GM12878 (cell line): ENCODE measurements around the gene ARHGAP27. TPM values are rescaled to one million over a fixed set of nuclear protein-coding genes. Genes with fewer than 3 reads are reported as not detected.

Experiments
- ATAC-seq: fragments of 200-7000 bp; cut with Tn5 transposase; 3 replicates; pipeline ENCODE4 v1.9.1; 2020; ENCODE audit warnings: mild to moderate bottlenecking, moderate library complexity
- BruUV-seq: library from RNA; stranded (reverse); fragments of 400-500 nt; replicated peaks from 2 replicates; lab custom pipeline; 2021; lab: Mats Ljungman, UMichigan
- CTCF ChIA-PET: fragments of 300-600 bp; sonication (Branson Sonifier 250); formaldehyde crosslinking; extraction: SDS; loops from one replicate; lab custom pipeline; 2021; ENCODE audit warnings: inconsistent platforms; lab: Yijun Ruan, JAX
- POLR2A ChIA-PET: fragments of 350-600 bp; formaldehyde crosslinking; extraction: SDS; loops from one replicate; lab custom pipeline; 2021; ENCODE audit warnings: inconsistent platforms; lab: Charles Lee
- RAD21 ChIA-PET: fragments of 300-600 bp; sonication (Branson Sonifier 250); formaldehyde crosslinking; loops from one replicate; lab custom pipeline; 2023; ENCODE audit warnings: antibody characterized with exemption; ENCODE audit not compliant: unreplicated experiment; lab: Charles Lee
- SMC1A ChIA-PET: fragments of 300-600 bp; sonication (Branson Sonifier 250); formaldehyde crosslinking; loops from one replicate; lab custom pipeline; 2023; ENCODE audit not compliant: unreplicated experiment, uncharacterized antibody; lab: Charles Lee
- DNase-seq: peaks from one replicate; pipeline ENCODE4 v3.0.0-alpha.2; 2011; ENCODE audit warnings: low read depth, low spot score
- FAIRE-seq: peaks from 3 replicates; lab custom pipeline; 2011; peaks lifted over from hg19 to GRCh38; lab: Jason Lieb, UNC
- H2AFZ ChIP-seq: 2 replicates; pipeline ENCODE4 v1.6.0; 2011; ENCODE audit warnings: low read depth, low read length, control low read depth; ENCODE audit not compliant: control insufficient read depth
- H3K27ac ChIP-seq: 2 replicates; pipeline ENCODE4 v1.5.1; 2011; ENCODE audit warnings: control low read depth; ENCODE audit not compliant: control insufficient read depth, insufficient read depth
- H3K27me3 ChIP-seq, 2 experiments: replicated peaks in 1 of 2; 2 replicates each; pipeline versions ENCODE4 v1.6.0 to v1.6.1; 2011; ENCODE audit warnings: low read length in 1 of 2; ENCODE audit not compliant: control insufficient read depth in 2 of 2, insufficient read depth in 2 of 2
- H3K36me3 ChIP-seq, 2 experiments: 2 replicates each; pipeline ENCODE4 v1.5.1; 2011; ENCODE audit warnings: low read length in 1 of 2; ENCODE audit not compliant: control insufficient read depth in 2 of 2, insufficient read depth in 2 of 2
- H3K4me1 ChIP-seq: 2 replicates; pipeline ENCODE4 v1.6.1; 2011; ENCODE audit warnings: mild to moderate bottlenecking, low read length, moderate library complexity, mixed read lengths; ENCODE audit not compliant: control insufficient read depth, insufficient read depth
- H3K4me2 ChIP-seq: 2 replicates; pipeline ENCODE4 v1.6.0; 2011; ENCODE audit warnings: control low read depth; ENCODE audit not compliant: control insufficient read depth, insufficient read depth
- H3K4me3 ChIP-seq: fragments of 200-600 bp; sonication (generic); 2 replicates; pipeline ENCODE4 v1.5.1; 2016
- H3K79me2 ChIP-seq: 2 replicates; pipeline ENCODE4 v1.6.0; 2011; ENCODE audit warnings: low read length; ENCODE audit not compliant: control insufficient read depth, insufficient read depth
- H3K9ac ChIP-seq: 2 replicates; pipeline ENCODE4 v1.8.0; 2011; ENCODE audit warnings: low read length, control low read depth, mixed read lengths; ENCODE audit not compliant: control insufficient read depth, insufficient read depth
- H3K9me3 ChIP-seq: replicated peaks from 3 replicates; pipeline ENCODE4 v1.5.1; 2011; ENCODE audit warnings: mild to moderate bottlenecking, low read length; ENCODE audit not compliant: control insufficient read depth, insufficient read depth
- H4K20me1 ChIP-seq: 2 replicates; pipeline ENCODE4 v1.6.0; 2011; ENCODE audit not compliant: control insufficient read depth, insufficient read depth
- BRCA1 ChIP-seq: IDR thresholded peaks from 2 replicates; pipeline ENCODE4 v1.6.1; 2011; ENCODE audit warnings: low read depth, low read length, improper control_type of control experiment
- CBFB ChIP-seq: IDR thresholded peaks from 2 replicates; pipeline ENCODE4 v1.6.1; 2016; ENCODE audit warnings: antibody characterized with exemption, low read depth
- FOXM1 ChIP-seq: IDR thresholded peaks from 2 replicates; pipeline ENCODE4 v1.6.1; 2012; ENCODE audit warnings: low read depth, mild to moderate bottlenecking, inconsistent platforms, low read length, moderate library complexity
- IRF4 ChIP-seq: IDR thresholded peaks from 2 replicates; pipeline ENCODE4 v1.6.1; 2011; ENCODE audit warnings: low read depth, low read length
- IRF5 ChIP-seq: fragments of 450-650 bp; IDR thresholded peaks from 2 replicates; pipeline ENCODE4 v1.6.1; 2017; ENCODE audit warnings: borderline replicate concordance
- MEF2A ChIP-seq: IDR thresholded peaks from 2 replicates; pipeline ENCODE4 v1.6.1; 2011; ENCODE audit warnings: low read depth, mild to moderate bottlenecking, low read length, moderate library complexity; ENCODE audit not compliant: insufficient read depth
- MXI1 ChIP-seq: fragments of 150-350 bp; IDR thresholded peaks from 2 replicates; pipeline ENCODE4 v1.6.1; 2011; ENCODE audit warnings: low read depth, mild to moderate bottlenecking, inconsistent platforms, low read length, improper control_type of control experiment
- RCOR1 ChIP-seq: conservative IDR thresholded peaks from 2 replicates; pipeline ENCODE4 v1.6.1; 2012; ENCODE audit warnings: low read depth, low read length, improper control_type of control experiment
- RELA ChIP-seq: fragments of 450-650 bp; IDR thresholded peaks from 2 replicates; pipeline ENCODE4 v1.8.0; 2014; ENCODE audit warnings: borderline replicate concordance; ENCODE audit not compliant: partially characterized antibody
- SPI1 ChIP-seq: IDR thresholded peaks from 2 replicates; pipeline ENCODE4 v1.6.1; 2011; ENCODE audit warnings: low read depth, mild to moderate bottlenecking, low read length, moderate library complexity, borderline replicate concordance; ENCODE audit not compliant: insufficient read depth
- TCF3 ChIP-seq: IDR thresholded peaks from 2 replicates; pipeline ENCODE4 v1.6.1; 2012; ENCODE audit warnings: low read depth, mild to moderate bottlenecking, low read length, borderline replicate concordance; ENCODE audit not compliant: insufficient read depth
- ZNF274 ChIP-seq: IDR thresholded peaks from one replicate; pipeline ENCODE4 v1.8.0; 2011; ENCODE audit not compliant: insufficient read length, insufficient read depth
- ZNF384 ChIP-seq: IDR thresholded peaks from 2 replicates; pipeline ENCODE4 v1.6.1; 2012; ENCODE audit warnings: low read depth, mild to moderate bottlenecking, low read length, improper control_type of control experiment, borderline replicate concordance
- WGBS: methylation state at CpG from one replicate; pipeline ENCODE4 v1.1.6; 2016; ENCODE audit warnings: low lambda C conversion rate; ENCODE audit not compliant: insufficient replicate concordance, insufficient coverage; ENCODE audit errors: missing lambda C conversion rate; 5-methylcytosine and 5-hydroxymethylcytosine counted together
- in situ Hi-C: fragments of 300-500 bp; cut with MboI; formaldehyde crosslinking; loops from 9 replicates; pipeline ENCODE4 v1.14.3; 2018; ENCODE audit warnings: mixed read lengths
- intact Hi-C: fragments of 100-400 bp; cut with micrococcal nuclease; formaldehyde crosslinking; loops from one replicate; pipeline ENCODE4 v1.14.2; 2022; ENCODE audit not compliant: unreplicated experiment
- polyA plus RNA-seq, 11 experiments: library from polyadenylated mRNA; depleted of rRNA in 4 of 11; unstranded in 6 of 11; stranded (reverse) in 5 of 11; fragments of >200 nt; fragmentation: Nextera tagmentation in 4 of 11; fragmentation: Illumina TruSeq in 1 of 11; extraction: Ambion mirVana in 4 of 11; extraction: Trizol in 1 of 11; gene quantifications; 1 replicate in 1 of 11; 2 replicates in 10 of 11; pipeline versions ENCODE4 v1.2.1 to v1.2.3, GENCODE V29; 2011 to 2016; ENCODE audit warnings: inconsistent platforms in 2 of 11, missing spikeins in 2 of 11, low read depth in 1 of 11
- total RNA-seq, 4 experiments: library from RNA; depleted of rRNA in 3 of 4; stranded (reverse); fragments of >200 nt in 3 of 4; fragmentation: Illumina TruSeq in 1 of 4; extraction: Trizol in 1 of 4; gene quantifications; 2 replicates each; pipeline versions ENCODE4 v1.2.1 to v1.2.3, GENCODE V29; 2013 to 2021
- TF ChIP-seq, protein P1 (sequence below): fragments of 450-650 bp; formaldehyde crosslinking; IDR thresholded peaks from 2 replicates; pipeline ENCODE4 v1.4.0; 2020; ENCODE audit warnings: mild to moderate bottlenecking, moderate library complexity

ARHGAP27 gene
- total and polyA plus RNA-seq, 10 of the 15 experiments (the other 5 are each of a cell fraction or from before 2014, with no cell fraction given): 0.64 to 45.7 (median 17.7) TPM

DNA sequence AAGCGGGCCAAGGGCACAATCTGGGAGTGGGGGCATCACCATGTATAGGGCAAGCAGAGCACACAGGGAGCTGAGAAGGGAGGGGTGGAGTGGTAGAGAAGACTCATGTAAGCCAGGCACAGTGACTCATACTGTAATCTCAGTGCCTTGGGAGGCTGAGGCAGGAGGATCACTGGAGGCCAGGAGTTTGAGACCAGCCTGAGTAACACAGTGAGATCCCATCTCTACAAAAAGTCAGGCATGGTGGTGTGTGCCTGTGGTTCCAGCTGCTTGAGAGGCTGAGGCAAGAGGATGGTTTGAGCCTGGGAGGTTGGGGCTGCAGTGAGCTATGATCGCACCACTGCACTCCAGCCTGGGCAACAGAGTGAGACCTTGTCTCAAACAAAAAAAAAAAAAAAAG lies 40.8 kb downstream of the ARHGAP27 start:
- ChIA-PET SMC1A (interaction anchor here (0.9 to 12.7 kb wide), 2 partner anchors 115 to 166 kb away, joined by 3 to 184 read pairs; no protein-coding TSS in a partner anchor), CTCF (interaction anchor here (1.2 to 15.5 kb wide), 4 partner anchors 16 to 157 kb away, joined by 3 to 291 read pairs (median 24); no protein-coding TSS in a partner anchor), RAD21 (interaction anchor here (0.6 to 1.2 kb wide), 4 partner anchors 115 to 251 kb away, joined by 3 to 4 read pairs (median 3); no protein-coding TSS in a partner anchor), POLR2A (interaction anchor here (0.6 to 1.6 kb wide), 5 partner anchors 20 to 200 kb away, joined by 3 to 5 read pairs (median 4); no protein-coding TSS in a partner anchor)
- H3K4me2 ChIP-seq: no peak overlapping the region
- TF ChIP-seq MEF2A: no peak
- no peak for TF ChIP-seq TCF3
- no peak for TF ChIP-seq IRF5
- TF ChIP-seq RELA: no peak
- no peak for TF ChIP-seq IRF4
- no peak for TF ChIP-seq ZNF274
- TF ChIP-seq FOXM1: no peak
- no peak for TF ChIP-seq BRCA1
- no peak for TF ChIP-seq MXI1
- TF ChIP-seq RCOR1: no peak
- no peak for TF ChIP-seq ZNF384
- TF ChIP-seq, protein P1, sequence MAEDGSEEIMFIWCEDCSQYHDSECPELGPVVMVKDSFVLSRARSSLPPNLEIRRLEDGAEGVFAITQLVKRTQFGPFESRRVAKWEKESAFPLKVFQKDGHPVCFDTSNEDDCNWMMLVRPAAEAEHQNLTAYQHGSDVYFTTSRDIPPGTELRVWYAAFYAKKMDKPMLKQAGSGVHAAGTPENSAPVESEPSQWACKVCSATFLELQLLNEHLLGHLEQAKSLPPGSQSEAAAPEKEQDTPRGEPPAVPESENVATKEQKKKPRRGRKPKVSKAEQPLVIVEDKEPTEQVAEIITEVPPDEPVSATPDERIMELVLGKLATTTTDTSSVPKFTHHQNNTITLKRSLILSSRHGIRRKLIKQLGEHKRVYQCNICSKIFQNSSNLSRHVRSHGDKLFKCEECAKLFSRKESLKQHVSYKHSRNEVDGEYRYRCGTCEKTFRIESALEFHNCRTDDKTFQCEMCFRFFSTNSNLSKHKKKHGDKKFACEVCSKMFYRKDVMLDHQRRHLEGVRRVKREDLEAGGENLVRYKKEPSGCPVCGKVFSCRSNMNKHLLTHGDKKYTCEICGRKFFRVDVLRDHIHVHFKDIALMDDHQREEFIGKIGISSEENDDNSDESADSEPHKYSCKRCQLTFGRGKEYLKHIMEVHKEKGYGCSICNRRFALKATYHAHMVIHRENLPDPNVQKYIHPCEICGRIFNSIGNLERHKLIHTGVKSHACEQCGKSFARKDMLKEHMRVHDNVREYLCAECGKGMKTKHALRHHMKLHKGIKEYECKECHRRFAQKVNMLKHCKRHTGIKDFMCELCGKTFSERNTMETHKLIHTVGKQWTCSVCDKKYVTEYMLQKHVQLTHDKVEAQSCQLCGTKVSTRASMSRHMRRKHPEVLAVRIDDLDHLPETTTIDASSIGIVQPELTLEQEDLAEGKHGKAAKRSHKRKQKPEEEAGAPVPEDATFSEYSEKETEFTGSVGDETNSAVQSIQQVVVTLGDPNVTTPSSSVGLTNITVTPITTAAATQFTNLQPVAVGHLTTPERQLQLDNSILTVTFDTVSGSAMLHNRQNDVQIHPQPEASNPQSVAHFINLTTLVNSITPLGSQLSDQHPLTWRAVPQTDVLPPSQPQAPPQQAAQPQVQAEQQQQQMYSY: no peak
- no peak for TF ChIP-seq CBFB
- no peak for TF ChIP-seq SPI1
- H3K79me2 ChIP-seq: no peaks in the 10 kb centered on the region
- H3K27ac ChIP-seq: no peak overlapping the region
- BruUV-seq: no TSS peak
- no peaks in the 10 kb centered on the region for H3K9me3 ChIP-seq
- no peaks in the 10 kb centered on the region for H3K27me3 ChIP-seq
- DNase-seq (no peak), FAIRE-seq (no peak), ATAC-seq (no peak)
- 50% methylated on average over 2 of the region's 2 CpGs for WGBS
- H3K9ac ChIP-seq: no peak overlapping the region
- H3K4me1 ChIP-seq: no peaks in the 10 kb centered on the region
- in situ Hi-C loops (no loop called here), intact Hi-C loops (no loop called here)
- 0 out of 2 replicates have a peak, but pooled peaks cover 2% of the 10 kb centered on the region for H4K20me1 ChIP-seq
- peaks cover 8 to 12% of the 10 kb centered on the region in 2 experiments; a peak in 3 of 4 replicates for H3K36me3 ChIP-seq
- H3K4me3 ChIP-seq: no peak overlapping the region
- H2AFZ ChIP-seq: no peak overlapping the region
